ENCODE measurements around the gene OBSCN.

DNA sequence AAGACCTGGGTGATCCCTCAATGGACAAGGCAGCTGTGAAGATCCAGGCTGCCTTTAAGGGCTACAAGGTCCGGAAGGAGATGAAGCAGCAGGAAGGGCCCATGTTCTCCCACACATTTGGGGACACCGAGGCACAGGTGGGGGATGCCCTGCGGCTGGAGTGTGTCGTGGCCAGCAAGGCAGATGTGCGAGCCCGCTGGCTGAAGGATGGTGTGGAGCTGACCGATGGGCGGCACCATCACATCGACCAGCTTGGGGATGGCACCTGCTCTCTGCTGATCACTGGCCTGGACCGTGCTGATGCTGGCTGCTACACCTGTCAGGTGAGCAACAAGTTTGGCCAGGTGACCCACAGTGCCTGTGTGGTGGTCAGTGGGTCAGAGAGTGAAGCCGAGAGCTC is 113.6 kb downstream of the OBSCN start:
- no peak for TF ChIP-seq CTCF (conservative IDR thresholded peaks at IDR 0.05; ENCODE audit: low read length)
- no peak for TF ChIP-seq EZH2phosphoT487 (IDR thresholded peaks at IDR 0.05; ENCODE audit: borderline replicate concordance)
